HG03565 (cell line): ENCODE measurements around the gene ZFHX3.

ENCODE experiments used
- ATAC-seq: cut with Tn5 transposase; IDR thresholded peaks from one replicate; pipeline ENCODE4 v1.9.1; 2021; ENCODE audit warnings: mild to moderate bottlenecking, moderate library complexity; ENCODE audit not compliant: unreplicated experiment

Gene ZFHX3

GRCh38 chr16:72859581-72859980 lies 188.3 kb downstream of the ZFHX3 start:
- no peak for ATAC-seq

GRCh38 chr16:72858665-72859493 lies 189.0 kb downstream of the ZFHX3 start:
- ATAC-seq: no peak

GRCh38 chr16:72857834-72858664 lies 189.9 kb downstream of the ZFHX3 start:
- ATAC-seq: no peak

- ATAC-seq: no peak
Measured at GRCh38 chr16:72856797-72857196, 191.1 kb downstream of the ZFHX3 start.

GRCh38 chr16:72854267-72854959 lies 193.5 kb downstream of the ZFHX3 start:
- ATAC-seq: no peak

- ATAC-seq: no peak
Measured at GRCh38 chr16:72853575-72854266, 194.2 kb downstream of the ZFHX3 start.

GRCh38 chr16:72852421-72852820 lies 195.5 kb downstream of the ZFHX3 start:
- no peak for ATAC-seq

- ATAC-seq: no peak
Measured at GRCh38 chr16:72850853-72851252, 197.1 kb downstream of the ZFHX3 start.

GRCh38 chr16:72850021-72850420 lies 197.9 kb downstream of the ZFHX3 start:
- no peak for ATAC-seq

- no peak for ATAC-seq
Measured at GRCh38 chr16:72848759-72849664, 198.9 kb downstream of the ZFHX3 start.

GRCh38 chr16:72848028-72848400 lies 199.9 kb downstream of the ZFHX3 start:
- no peak for ATAC-seq

- no peak for ATAC-seq
Measured at GRCh38 chr16:72847187-72848027, 200.5 kb downstream of the ZFHX3 start.

GRCh38 chr16:72846594-72846993 lies 201.3 kb downstream of the ZFHX3 start:
- ATAC-seq: no peak

- no peak for ATAC-seq
Measured at GRCh38 chr16:72845322-72846020, 202.5 kb downstream of the ZFHX3 start.

GRCh38 chr16:72844225-72844920 lies 203.6 kb downstream of the ZFHX3 start:
- no peak for ATAC-seq

GRCh38 chr16:72841506-72841905 lies 206.4 kb downstream of the ZFHX3 start:
- ATAC-seq: no peak

GRCh38 chr16:72840631-72841381 lies 207.1 kb downstream of the ZFHX3 start:
- no peak for ATAC-seq
